NCI-H82 (cell line): ENCODE data around the gene PCDHGA9.
"Not testable (repeated sequence)": the region's sequence is repeated elsewhere in the genome, so short reads cannot be mapped to it uniquely, and the experiment has no call there.

Source experiments
- DNase-seq: peaks from one replicate; lab custom pipeline; 2025; lab: John Stamatoyannopoulos, UW

Gene PCDHGA9

GRCh38 chr5:141402553-141403243 is at the start of gene PCDHGA9:
Gene PCDHGA9, plus strand, starts transcription at chr5:141402778. Its CDS starts 175 bp downstream, at chr5:141402953.
- DNase-seq = peak; percentile 32

- no peak for DNase-seq
Measured at GRCh38 chr5:141354900-141355469, 47.6 kb upstream of the PCDHGA9 start, which contains the start of gene PCDHGA4. Gene PCDHGA4, plus strand, starts transcription at chr5:141355021. Its CDS starts 87 bp downstream, at chr5:141355108.

GRCh38 chr5:141355641-141356040 is 46.9 kb upstream of the PCDHGA9 start:
- DNase-seq = no peak

- DNase-seq = no peak
Measured at GRCh38 chr5:141356133-141356532, 46.4 kb upstream of the PCDHGA9 start.

- no peak for DNase-seq
Measured at GRCh38 chr5:141356950-141357349, 45.6 kb upstream of the PCDHGA9 start.

- DNase-seq = peak; percentile 4
Measured at GRCh38 chr5:141359790-141360426, 42.7 kb upstream of the PCDHGA9 start, which contains the start of gene PCDHGB2. Gene PCDHGB2, plus strand, starts transcription at chr5:141359994. Its CDS starts 142 bp downstream, at chr5:141360136.

GRCh38 chr5:141360685-141361084 is 41.9 kb upstream of the PCDHGA9 start:
- DNase-seq = no peak

GRCh38 chr5:141362719-141363118 is 39.9 kb upstream of the PCDHGA9 start:
- no peak for DNase-seq

GRCh38 chr5:141363952-141364660 is 38.5 kb upstream of the PCDHGA9 start, which contains the start of gene PCDHGA5:
Gene PCDHGA5, plus strand, starts transcription at chr5:141364162. Its CDS starts 169 bp downstream, at chr5:141364331.
- no peak for DNase-seq

GRCh38 chr5:141366016-141366896 is 36.3 kb upstream of the PCDHGA9 start:
- no peak for DNase-seq

- DNase-seq = peak; percentile 0
Measured at GRCh38 chr5:141369994-141370848, 32.4 kb upstream of the PCDHGA9 start, which contains the start of gene PCDHGB3. Gene PCDHGB3, plus strand, starts transcription at chr5:141370242. Its CDS starts 153 bp downstream, at chr5:141370395.

- DNase-seq = no peak
Measured at GRCh38 chr5:141371572-141372475, 30.8 kb upstream of the PCDHGA9 start.

- DNase-seq = no peak
Measured at GRCh38 chr5:141373673-141374317, 28.8 kb upstream of the PCDHGA9 start, which contains the start of gene PCDHGA6. Gene PCDHGA6, plus strand, starts transcription at chr5:141373891. Its CDS starts 193 bp downstream, at chr5:141374084.

GRCh38 chr5:141374627-141375026 is 28.0 kb upstream of the PCDHGA9 start:
- DNase-seq = no peak

- DNase-seq = not testable (repeated sequence)
Measured at GRCh38 chr5:141375444-141376155, 27.0 kb upstream of the PCDHGA9 start.

GRCh38 chr5:141382469-141383294 is 19.9 kb upstream of the PCDHGA9 start, which contains the start of gene PCDHGA7:
Gene PCDHGA7, plus strand, starts transcription at chr5:141382742. Its CDS starts 158 bp downstream, at chr5:141382900.
- peak; percentile 53 for DNase-seq

GRCh38 chr5:141383345-141383744 is 19.2 kb upstream of the PCDHGA9 start:
- no peak for DNase-seq
